GM18502 (cell line): ENCODE data around the gene SCN2B.
"Not testable (repeated sequence)": the region's sequence is repeated elsewhere in the genome, so short reads cannot be mapped to it uniquely, and the experiment has no call there.

Source experiments
- ATAC-seq: cut with Tn5 transposase; IDR thresholded peaks from one replicate; pipeline ENCODE4 v1.9.1; 2021; ENCODE audit warnings: mild to moderate bottlenecking; ENCODE audit not compliant: unreplicated experiment, poor library complexity

The SCN2B gene

GRCh38 chr11:118207079-118207478, 30.6 kb upstream of the SCN2B start:
- no peak for ATAC-seq

GRCh38 chr11:118206391-118207031, 30.1 kb upstream of the SCN2B start:
- no peak for ATAC-seq

GRCh38 chr11:118205606-118206378, 29.4 kb upstream of the SCN2B start:
- no peak for ATAC-seq

- no peak for ATAC-seq
Observed at GRCh38 chr11:118202599-118203422, 26.4 kb upstream of the SCN2B start.

GRCh38 chr11:118201966-118202365, 25.5 kb upstream of the SCN2B start:
- no peak for ATAC-seq

- no peak for ATAC-seq
Observed at GRCh38 chr11:118200901-118201680, 24.7 kb upstream of the SCN2B start.

GRCh38 chr11:118200497-118200896, 24.1 kb upstream of the SCN2B start:
- ATAC-seq: no peak

- no peak for ATAC-seq
Observed at GRCh38 chr11:118199135-118199534, 22.7 kb upstream of the SCN2B start.

GRCh38 chr11:118198370-118198769, 21.9 kb upstream of the SCN2B start:
- no peak for ATAC-seq

GRCh38 chr11:118194835-118195627, 18.6 kb upstream of the SCN2B start:
- no peak for ATAC-seq

GRCh38 chr11:118193910-118194566, 17.6 kb upstream of the SCN2B start:
- ATAC-seq: no peak

- not testable (repeated sequence) for ATAC-seq
Observed at GRCh38 chr11:118192817-118193216, 16.4 kb upstream of the SCN2B start.

- not testable (repeated sequence) for ATAC-seq
Observed at GRCh38 chr11:118190942-118191506, 14.6 kb upstream of the SCN2B start.

GRCh38 chr11:118186346-118187107, 10.1 kb upstream of the SCN2B start:
- ATAC-seq: no peak

- ATAC-seq: no peak
Observed at GRCh38 chr11:118184784-118185579, 8.5 kb upstream of the SCN2B start.

- ATAC-seq: not testable (repeated sequence)
Observed at GRCh38 chr11:118183691-118184090, 7.3 kb upstream of the SCN2B start.

- ATAC-seq: no peak
Observed at GRCh38 chr11:118180300-118180703, 3.9 kb upstream of the SCN2B start.
